Mesenchymal stem cell (in vitro differentiated cells and primary cell): Measurements from ENCODE around the gene PADI1.
A peak's percentile ranks its signal among the peaks of the same experiment; 100 is the strongest.

Experiments
- DNase-seq: peaks from one replicate; pipeline ENCODE4 v3.0.0-alpha.2; 2013
- H2AFZ ChIP-seq: one replicate; pipeline ENCODE4 v1.6.1; 2013; ENCODE audit warnings: low read depth, mild to moderate bottlenecking, control low read depth, inconsistent platforms, low read length, moderate library complexity
- H2AK5ac ChIP-seq: 2 replicates; pipeline ENCODE4 v1.6.1; 2013; ENCODE audit warnings: low read length, moderate library complexity, mild to moderate bottlenecking, inconsistent platforms; ENCODE audit not compliant: severe bottlenecking
- H2BK120ac ChIP-seq: one replicate; pipeline ENCODE4 v1.6.1; 2013; ENCODE audit warnings: low read depth, mild to moderate bottlenecking, inconsistent platforms, low read length, moderate library complexity
- H2BK12ac ChIP-seq, 2 experiments: one replicate each; pipeline ENCODE4 v1.6.1; 2013; ENCODE audit warnings: inconsistent platforms in 2 of 2, low read length in 2 of 2, mild to moderate bottlenecking in 2 of 2, moderate library complexity in 2 of 2, control low read depth in 1 of 2
- H2BK15ac ChIP-seq: one replicate; pipeline ENCODE4 v1.6.1; 2013; ENCODE audit warnings: mild to moderate bottlenecking, low read depth, inconsistent platforms; ENCODE audit not compliant: poor library complexity, severe bottlenecking
- H2BK5ac ChIP-seq: 2 replicates; pipeline ENCODE4 v1.6.1; 2013; ENCODE audit warnings: low read depth, mild to moderate bottlenecking, low read length, control low read depth, inconsistent platforms; ENCODE audit not compliant: poor library complexity, severe bottlenecking
- H3K14ac ChIP-seq, 2 experiments: one replicate each; pipeline ENCODE4 v1.6.1; 2013; ENCODE audit warnings: inconsistent platforms in 2 of 2, low read length in 2 of 2, control low read depth in 1 of 2, mild to moderate bottlenecking in 1 of 2, moderate library complexity in 1 of 2
- H3K18ac ChIP-seq, 2 experiments: one replicate each; pipeline ENCODE4 v1.6.1; 2013; ENCODE audit warnings: inconsistent platforms in 2 of 2, low read length in 2 of 2, control low read depth in 1 of 2, low read depth in 1 of 2, mild to moderate bottlenecking in 1 of 2
- H3K23ac ChIP-seq, 2 experiments: one replicate each; pipeline ENCODE4 v1.6.1; 2013; ENCODE audit warnings: inconsistent platforms in 2 of 2, low read length in 2 of 2, mild to moderate bottlenecking in 2 of 2, moderate library complexity in 2 of 2, control low read depth in 1 of 2
- H3K27ac ChIP-seq: 2 replicates; pipeline ENCODE4 v1.5.1; 2013; ENCODE audit warnings: mild to moderate bottlenecking, moderate library complexity, low read length, control low read depth, inconsistent platforms; ENCODE audit not compliant: poor library complexity, severe bottlenecking
- H3K27me3 ChIP-seq, 2 experiments: 2 replicates each; pipeline versions ENCODE4 v1.6.1 to v1.7.0; 2013; ENCODE audit warnings: low read length in 2 of 2, mild to moderate bottlenecking in 2 of 2, moderate library complexity in 2 of 2, control low read depth in 1 of 2, inconsistent platforms in 1 of 2; ENCODE audit not compliant: control insufficient read depth in 1 of 2, insufficient read depth in 1 of 2
- H3K36me3 ChIP-seq, 2 experiments: 2 replicates each; pipeline versions ENCODE4 v1.6.1 to v1.7.0; 2013; ENCODE audit warnings: low read length in 2 of 2, control low read depth in 1 of 2, inconsistent platforms in 1 of 2, low read depth in 1 of 2, mild to moderate bottlenecking in 1 of 2; ENCODE audit not compliant: insufficient read depth in 2 of 2, control insufficient read depth in 1 of 2
- H3K4ac ChIP-seq, 2 experiments: one replicate each; pipeline ENCODE4 v1.6.1; 2013; ENCODE audit warnings: inconsistent platforms in 2 of 2, low read length in 2 of 2, mild to moderate bottlenecking in 2 of 2, moderate library complexity in 2 of 2, control low read depth in 1 of 2, low read depth in 1 of 2
- H3K4me1 ChIP-seq: 2 replicates; pipeline ENCODE4 v1.6.1; 2013; ENCODE audit warnings: low read depth, low read length, control low read depth; ENCODE audit not compliant: control insufficient read depth, insufficient read depth
- H3K4me2 ChIP-seq: 2 replicates; pipeline ENCODE4 v1.6.1; 2013; ENCODE audit warnings: low read length, mild to moderate bottlenecking, inconsistent platforms; ENCODE audit not compliant: poor library complexity, severe bottlenecking
- H3K4me3 ChIP-seq, 2 experiments: 2 replicates each; pipeline versions ENCODE4 v1.5.1 to v1.7.0; 2013; ENCODE audit warnings: low read length in 2 of 2, mild to moderate bottlenecking in 2 of 2, control low read depth in 1 of 2, low read depth in 1 of 2; ENCODE audit not compliant: insufficient read depth in 1 of 2
- H3K79me1 ChIP-seq: replicated peaks from 2 replicates; pipeline ENCODE4 v1.6.1; 2013; ENCODE audit warnings: mild to moderate bottlenecking, control low read depth, low read length, inconsistent platforms; ENCODE audit not compliant: poor library complexity, severe bottlenecking
- H3K9ac ChIP-seq: 2 replicates; pipeline ENCODE4 v1.7.0; 2013; ENCODE audit warnings: mild to moderate bottlenecking, low read length, moderate library complexity
- H3K9me3 ChIP-seq: 2 replicates; pipeline ENCODE4 v1.7.0; 2013; ENCODE audit warnings: mild to moderate bottlenecking, low read length; ENCODE audit not compliant: control insufficient read depth
- H4K8ac ChIP-seq: one replicate; pipeline ENCODE4 v1.6.1; 2013; ENCODE audit warnings: inconsistent platforms, mild to moderate bottlenecking, low read length, moderate library complexity
- H4K91ac ChIP-seq: one replicate; pipeline ENCODE4 v1.6.1; 2013; ENCODE audit warnings: mild to moderate bottlenecking, low read length, inconsistent platforms
- WGBS: methylation state at CpG from one replicate; pipeline ENCODE4 v1.1.7; 2013; ENCODE audit warnings: mixed read lengths; 5-methylcytosine and 5-hydroxymethylcytosine counted together

The PADI1 gene

GRCh38 chr1:17195731-17196130, 9.2 kb upstream of the PADI1 start:
- H4K91ac ChIP-seq = peak overlapping the region; percentile 15

GRCh38 chr1:17196496-17197185, 8.3 kb upstream of the PADI1 start:
- no peak for DNase-seq
- Histone ChIP-seq H3K9me3 (no peaks in the 10 kb centered on the region), H3K4me1 (peaks cover 42% of the 10 kb centered on the region), H3K14ac (no peak overlapping the region), H2BK15ac (no peak overlapping the region), H2BK5ac (no peak overlapping the region), H2AK5ac (peak overlapping the region; percentile 93), H3K9ac (no peak overlapping the region), H2BK12ac (peak overlapping the region in 1 of 2 experiments; percentile 38), H4K8ac (no peak overlapping the region), H4K91ac (no peak overlapping the region), H2AFZ (no peak overlapping the region), H3K4ac (no peak overlapping the region), H3K18ac (no peak overlapping the region), H3K4me2 (no peak overlapping the region), H3K4me3 (no peak overlapping the region), H2BK120ac (no peak overlapping the region), H3K27me3 (peaks cover 0 to 85% of the 10 kb centered on the region in 2 experiments), H3K27ac (no peak overlapping the region), H3K36me3 (peaks cover 0 to 13% of the 10 kb centered on the region in 2 experiments), H3K79me1 (peaks cover 1% of the 10 kb centered on the region), H3K23ac (no peak overlapping the region)
- 91% methylated on average over 13 of the region's 13 CpGs for WGBS

More at GRCh38 chr1:17195731-17196130, 9.2 kb upstream of the PADI1 start:
- Histone ChIP-seq H3K4ac (no peak overlapping the region), H3K4me2 (no peak overlapping the region), H2AFZ (no peak overlapping the region), H3K9ac (no peak overlapping the region), H3K79me1 (peaks cover 1% of the 10 kb centered on the region), H3K18ac (no peak overlapping the region), H2BK12ac (peak overlapping the region in 1 of 2 experiments; percentile 70), H3K14ac (no peak overlapping the region), H3K27ac (no peak overlapping the region), H3K9me3 (no peaks in the 10 kb centered on the region), H3K27me3 (peaks cover 0 to 76% of the 10 kb centered on the region in 2 experiments), H2BK5ac (no peak overlapping the region), H4K8ac (peak overlapping the region; percentile 19), H2BK120ac (no peak overlapping the region), H2AK5ac (peak overlapping the region; percentile 99), H2BK15ac (no peak overlapping the region), H3K23ac (no peak overlapping the region), H3K4me3 (no peak overlapping the region), H3K4me1 (peaks cover 44% of the 10 kb centered on the region), H3K36me3 (peaks cover 0 to 13% of the 10 kb centered on the region in 2 experiments)
- no peak for DNase-seq
- 82% methylated on average over 3 of the region's 3 CpGs for WGBS

DNA sequence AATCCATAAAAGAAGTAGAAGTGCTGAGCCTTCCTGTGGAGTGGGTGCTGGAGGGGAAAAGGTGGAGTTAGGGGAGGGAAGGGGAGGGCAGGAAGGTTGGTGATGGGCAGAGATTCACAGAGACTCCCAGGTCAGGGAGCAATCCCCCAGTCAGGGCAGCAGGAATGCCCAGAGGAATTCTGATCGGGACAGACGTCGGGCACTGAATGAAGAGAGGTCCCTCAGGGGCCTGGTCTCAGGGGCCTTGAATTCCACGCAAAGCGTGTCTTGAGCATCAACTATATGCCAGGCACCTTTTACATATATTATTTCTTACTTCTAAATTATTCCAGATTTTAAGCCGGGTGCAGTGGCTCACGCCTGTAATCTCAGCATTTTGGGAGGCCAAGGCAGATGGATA, 7.2 kb upstream of the PADI1 start:
- Histone ChIP-seq H3K9me3 (no peaks in the 10 kb centered on the region), H3K36me3 (peaks cover 0 to 13% of the 10 kb centered on the region in 2 experiments), H3K9ac (no peak overlapping the region), H2AFZ (no peak overlapping the region), H3K23ac (no peak overlapping the region), H4K91ac (no peak overlapping the region), H3K27me3 (peaks cover 0 to 81% of the 10 kb centered on the region in 2 experiments), H3K79me1 (no peaks in the 10 kb centered on the region), H2BK12ac (no peak overlapping the region), H2BK120ac (no peak overlapping the region), H3K4me3 (no peak overlapping the region), H2AK5ac (peak overlapping the region; percentile 82), H2BK15ac (no peak overlapping the region), H3K27ac (no peak overlapping the region), H2BK5ac (no peak overlapping the region), H3K4me1 (peaks cover 41% of the 10 kb centered on the region), H3K4ac (no peak overlapping the region), H3K18ac (no peak overlapping the region), H3K14ac (no peak overlapping the region), H4K8ac (no peak overlapping the region), H3K4me2 (no peak overlapping the region)
- WGBS = 99% methylated on average over 7 of the region's 7 CpGs
- no peak for DNase-seq

DNA sequence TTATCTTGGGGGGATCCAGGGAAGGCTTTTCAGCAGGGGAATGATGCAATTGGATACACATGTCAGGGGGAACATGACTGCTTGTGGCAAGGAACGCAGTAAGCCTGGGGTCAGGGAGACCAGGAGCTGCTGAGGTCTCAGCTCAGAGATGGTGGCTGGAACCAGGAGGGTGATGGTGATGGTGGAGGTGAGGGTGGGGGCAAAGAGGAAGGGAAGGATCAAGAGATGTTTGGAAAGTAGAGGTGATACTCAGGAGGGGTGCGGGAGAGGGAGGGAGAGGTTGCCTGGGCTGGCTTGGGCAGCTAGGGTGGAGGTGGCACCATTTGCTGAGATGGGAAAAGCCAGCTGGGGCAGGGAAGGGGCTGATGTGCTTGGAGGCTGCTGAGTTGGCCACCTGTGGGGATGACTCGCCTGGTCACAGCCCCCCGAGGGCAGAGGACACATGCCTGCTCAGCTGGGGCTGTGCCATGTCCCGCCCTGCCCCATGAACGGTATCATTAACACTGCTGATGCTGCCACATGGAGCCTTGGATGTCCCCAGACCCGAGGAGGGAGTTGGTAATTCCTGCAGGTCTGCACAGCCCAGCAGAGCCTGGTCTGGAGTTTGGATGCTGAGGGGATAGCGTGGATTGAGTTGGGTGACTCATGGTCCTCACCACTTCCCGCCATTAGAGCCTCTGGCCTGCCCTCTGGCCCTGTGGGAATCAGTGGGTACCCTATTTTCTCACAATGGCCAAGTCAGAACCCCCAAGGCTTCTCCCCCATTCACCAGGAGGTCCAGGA, 6.3 kb upstream of the PADI1 start:
- H2BK120ac ChIP-seq = no peak overlapping the region
- peaks cover 37% of the 10 kb centered on the region for H3K4me1 ChIP-seq
- no peak overlapping the region for H2BK15ac ChIP-seq
- H3K9me3 ChIP-seq = no peaks in the 10 kb centered on the region
- WGBS = 63% methylated on average over 8 of the region's 9 CpGs
- peak overlapping the region; percentile 67 to 73 for H2BK12ac ChIP-seq
- H3K4ac ChIP-seq = peak overlapping the region in 1 of 2 experiments; percentile 39
- H3K36me3 ChIP-seq = peaks cover 0 to 9% of the 10 kb centered on the region in 2 experiments
- H2BK5ac ChIP-seq = peak overlapping the region; percentile 68
- H3K14ac ChIP-seq = peak overlapping the region in 1 of 2 experiments; percentile 8
- peak overlapping the region; percentile 16 for H4K8ac ChIP-seq
- no peak overlapping the region for H3K23ac ChIP-seq
- peaks cover 0 to 81% of the 10 kb centered on the region in 2 experiments for H3K27me3 ChIP-seq
- DNase-seq = peak; percentile 16
- peak overlapping the region in 1 of 2 experiments; percentile 16 for H3K4me3 ChIP-seq
- no peak overlapping the region for H3K4me2 ChIP-seq
- peak overlapping the region; percentile 30 for H4K91ac ChIP-seq
- H3K79me1 ChIP-seq = no peaks in the 10 kb centered on the region
- H3K9ac ChIP-seq = no peak overlapping the region
- no peak overlapping the region for H2AFZ ChIP-seq
- peak overlapping the region; percentile 99 for H3K27ac ChIP-seq
- peak overlapping the region in 1 of 2 experiments; percentile 70 for H3K18ac ChIP-seq
- H2AK5ac ChIP-seq = peak overlapping the region; percentile 96
